ENCODE data around the gene EPB41L1.
"Not testable (repeated sequence)": the region's sequence is repeated elsewhere in the genome, so short reads cannot be mapped to it uniquely, and the experiment has no call there.

EPB41L1 gene

GRCh38 chr20:36126836-36127527, 27.6 kb upstream of the EPB41L1 start:
- DNase-seq: no peak

GRCh38 chr20:36128463-36129159, 25.9 kb upstream of the EPB41L1 start:
- DNase-seq: no peak

GRCh38 chr20:36129160-36129543, 25.4 kb upstream of the EPB41L1 start:
- DNase-seq: no peak

- DNase-seq: no peak
Observed at GRCh38 chr20:36130390-36130789, 24.1 kb upstream of the EPB41L1 start.

GRCh38 chr20:36132802-36133211, 21.7 kb upstream of the EPB41L1 start:
- DNase-seq: no peak

- DNase-seq: no peak
Observed at GRCh38 chr20:36133821-36134220, 20.7 kb upstream of the EPB41L1 start.

GRCh38 chr20:36135159-36135558, 19.4 kb upstream of the EPB41L1 start:
- no peak for DNase-seq

- no peak for DNase-seq
Observed at GRCh38 chr20:36135821-36136220, 18.7 kb upstream of the EPB41L1 start.

- not testable (repeated sequence) for DNase-seq
Observed at GRCh38 chr20:36137313-36137712, 17.2 kb upstream of the EPB41L1 start.

GRCh38 chr20:36141310-36141709, 13.2 kb upstream of the EPB41L1 start:
- no peak for DNase-seq

- DNase-seq: no peak
Observed at GRCh38 chr20:36144336-36144735, 10.2 kb upstream of the EPB41L1 start.

- peak; percentile 32 for DNase-seq
Observed at GRCh38 chr20:36145877-36146707, 8.4 kb upstream of the EPB41L1 start.

GRCh38 chr20:36147690-36148089, 6.8 kb upstream of the EPB41L1 start:
- no peak for DNase-seq

GRCh38 chr20:36148439-36148838, 6.1 kb upstream of the EPB41L1 start:
- DNase-seq: no peak

GRCh38 chr20:36149012-36149411, 5.5 kb upstream of the EPB41L1 start:
- no peak for DNase-seq

- DNase-seq: no peak
Observed at GRCh38 chr20:36149469-36149868, 5.1 kb upstream of the EPB41L1 start.

GRCh38 chr20:36150489-36150846, 4.1 kb upstream of the EPB41L1 start:
- DNase-seq: no peak

GRCh38 chr20:36150847-36151539, 3.5 kb upstream of the EPB41L1 start:
- DNase-seq: no peak

GRCh38 chr20:36152261-36152660, 2.3 kb upstream of the EPB41L1 start:
- peak; percentile 29 for DNase-seq

GRCh38 chr20:36153204-36153603, 1.3 kb upstream of the EPB41L1 start:
- DNase-seq: no peak

GRCh38 chr20:36153736-36154699, 522 bp upstream of the EPB41L1 start:
- DNase-seq: peak; percentile 25

GRCh38 chr20:36155629-36155971, 1.1 kb downstream of the EPB41L1 start:
- DNase-seq: no peak
